ENCODE results near the gene LRRC45.

LRRC45 gene

GRCh38 chr17:82065638-82066303 is 42.7 kb downstream of the LRRC45 start, which contains the start of gene DUS1L:
TSS of gene DUS1L (minus strand) at chr17:82065804. CDS start at chr17:82065059, 745 bp downstream.
- DNase-seq = peak; percentile 57 to 59

- no peak for DNase-seq
Measured at GRCh38 chr17:82070611-82071010, 47.5 kb downstream of the LRRC45 start.

GRCh38 chr17:82072827-82073226 is 49.7 kb downstream of the LRRC45 start:
- no peak for DNase-seq

- no peak for DNase-seq
Measured at GRCh38 chr17:82073446-82073845, 50.3 kb downstream of the LRRC45 start.

GRCh38 chr17:82076018-82076784 is 53.1 kb downstream of the LRRC45 start:
- no peak for DNase-seq

- no peak for DNase-seq
Measured at GRCh38 chr17:82076785-82077591, 53.9 kb downstream of the LRRC45 start.

GRCh38 chr17:82077617-82078358 is 54.7 kb downstream of the LRRC45 start:
- no peak for DNase-seq

- no peak for DNase-seq
Measured at GRCh38 chr17:82078433-82078832, 55.3 kb downstream of the LRRC45 start.

- no peak for DNase-seq
Measured at GRCh38 chr17:82079001-82079677, 56.0 kb downstream of the LRRC45 start.

- DNase-seq = no peak
Measured at GRCh38 chr17:82080048-82080788, 57.1 kb downstream of the LRRC45 start.
